ENCODE results near the gene SLC22A3.

Gene SLC22A3

DNA sequence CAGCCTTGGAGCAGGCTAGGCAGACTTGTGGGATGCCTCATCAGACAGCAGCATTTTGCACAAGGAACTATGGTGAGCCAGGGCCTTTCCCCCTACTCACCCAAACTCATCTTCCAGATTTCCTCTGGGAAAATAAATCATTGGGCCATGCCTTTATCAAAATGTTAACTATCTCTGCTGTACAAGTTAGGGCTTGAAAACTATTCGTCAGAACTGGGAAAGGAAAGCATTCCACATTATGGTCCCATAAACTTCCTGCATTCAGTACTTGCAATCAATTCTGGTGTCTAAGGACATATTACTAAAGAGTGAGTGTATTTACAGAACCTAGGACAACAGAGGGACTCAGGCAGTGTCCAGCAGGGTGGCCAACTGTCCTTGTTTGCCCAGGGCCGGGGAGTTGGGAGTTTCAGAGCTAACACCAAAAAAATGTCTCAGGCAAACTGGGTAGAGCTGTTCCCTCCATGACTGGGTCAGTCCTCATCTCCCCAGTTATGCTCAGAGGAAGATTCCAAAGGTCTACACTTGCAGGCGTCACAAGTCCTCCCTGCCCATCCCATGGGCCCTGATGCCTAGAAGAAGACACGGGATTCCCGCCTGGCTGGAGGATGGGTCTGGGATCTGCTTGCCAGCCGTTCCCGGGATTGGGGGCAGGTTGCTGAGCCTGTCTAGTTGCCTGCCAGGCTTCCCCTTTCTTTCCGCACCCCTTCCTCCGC is 72.2 kb downstream of the SLC22A3 start:
- DNase-seq = no peak
- TF ChIP-seq POLR2A (IDR thresholded peaks at IDR 0.05; ENCODE audit: low read length) = no peak
- no peak for TF ChIP-seq GATA1 (IDR thresholded peaks at IDR 0.05; ENCODE audit: low read depth, low read length)

DNA sequence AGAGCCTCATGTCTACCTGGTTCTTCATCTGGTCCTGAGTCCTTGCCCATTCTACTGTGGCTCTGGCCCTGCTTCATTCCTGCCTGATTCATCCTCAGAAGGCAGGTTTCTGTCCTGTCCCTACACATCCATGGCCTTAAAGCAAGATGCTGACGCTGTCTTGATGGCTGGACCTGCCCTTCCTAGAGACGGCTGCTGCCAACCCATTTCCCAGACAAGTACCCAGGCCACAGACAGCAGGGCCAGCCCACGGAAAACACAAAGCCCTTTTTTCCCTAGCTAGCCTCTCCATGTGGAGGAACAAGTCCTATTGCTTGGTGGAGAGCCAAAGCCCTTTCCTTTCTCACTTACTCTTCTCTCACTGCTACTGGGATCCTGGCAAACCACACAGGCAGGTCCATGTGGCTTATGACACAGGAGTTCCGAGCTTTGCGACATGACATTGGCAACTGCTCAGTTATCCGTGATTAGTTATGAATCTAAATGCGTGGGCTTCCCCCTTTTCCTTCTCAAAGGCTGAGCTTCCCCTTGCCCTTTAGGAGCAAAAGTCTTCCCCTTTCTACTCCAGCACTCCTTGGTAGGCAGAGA is 72.9 kb downstream of the SLC22A3 start:
- no peak for DNase-seq
- no peak for TF ChIP-seq POLR2A (IDR thresholded peaks at IDR 0.05; ENCODE audit: low read length)
- TF ChIP-seq GATA1 (IDR thresholded peaks at IDR 0.05; ENCODE audit: low read depth, low read length) = no peak

DNA sequence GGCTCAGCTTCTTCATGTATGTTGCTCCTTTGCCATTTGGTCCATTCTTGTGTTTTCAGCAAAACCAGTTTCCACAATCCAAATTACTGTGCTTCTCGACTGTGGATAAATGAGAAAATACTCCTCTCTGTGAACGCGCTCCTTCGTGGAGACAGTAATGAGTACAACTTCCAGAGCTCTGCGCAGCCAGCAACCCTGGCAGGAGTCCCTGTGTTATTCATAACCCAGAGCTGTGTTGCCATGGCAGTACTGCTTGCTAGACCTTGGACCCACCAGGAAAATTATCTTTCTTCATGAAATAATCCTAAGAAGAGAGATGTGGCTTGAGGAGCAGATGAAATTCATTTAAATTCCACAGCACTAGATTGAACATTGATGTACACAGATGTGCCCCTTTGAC is 73.7 kb downstream of the SLC22A3 start:
- DNase-seq = no peak
- TF ChIP-seq GATA1 (IDR thresholded peaks at IDR 0.05; ENCODE audit: low read depth, low read length) = no peak
- TF ChIP-seq POLR2A (IDR thresholded peaks at IDR 0.05; ENCODE audit: low read length) = no peak

DNA sequence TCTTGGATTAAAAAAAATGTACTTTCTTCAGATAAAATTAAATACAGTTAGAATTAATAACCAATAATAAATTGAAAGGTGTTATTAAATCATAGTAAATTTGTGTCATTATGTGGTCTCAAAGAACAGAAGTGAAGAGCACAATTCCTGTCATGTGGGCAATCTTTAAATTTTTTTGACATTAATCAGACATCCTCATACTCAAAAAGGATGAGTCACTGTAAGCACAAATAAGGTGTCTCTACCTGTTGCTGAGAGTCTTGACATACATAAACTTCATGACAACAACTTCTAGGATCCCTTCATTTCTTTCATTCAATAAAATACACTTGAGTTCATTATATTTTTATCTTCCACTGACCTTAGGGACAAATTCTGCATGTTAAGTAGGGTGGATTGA is 76.1 kb downstream of the SLC22A3 start:
- no peak for DNase-seq
- no peak for TF ChIP-seq GATA1 (IDR thresholded peaks at IDR 0.05; ENCODE audit: low read depth, low read length)
- no peak for TF ChIP-seq POLR2A (IDR thresholded peaks at IDR 0.05; ENCODE audit: low read length)

DNA sequence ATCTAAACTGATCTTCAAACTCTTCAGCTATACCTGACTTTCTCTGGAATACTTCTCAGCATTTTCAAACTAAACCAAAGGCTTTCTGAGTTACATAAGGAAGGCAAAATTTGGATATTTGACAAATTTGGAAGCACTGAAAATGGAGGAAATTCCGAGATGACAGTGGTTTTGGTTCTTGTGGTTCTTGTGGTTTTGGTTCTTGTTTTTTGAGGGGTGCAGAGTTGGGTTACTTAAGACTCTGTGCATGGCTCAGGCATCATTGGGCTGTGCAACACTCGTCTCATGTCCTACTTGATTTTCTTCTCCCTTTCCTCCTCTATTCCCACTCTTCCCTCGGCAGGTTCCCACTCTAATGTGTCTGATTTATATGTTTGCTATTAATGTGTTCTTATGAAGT is 78.0 kb downstream of the SLC22A3 start:
- DNase-seq = no peak
- TF ChIP-seq GATA1 (IDR thresholded peaks at IDR 0.05; ENCODE audit: low read depth, low read length) (no peak), POLR2A (IDR thresholded peaks at IDR 0.05; ENCODE audit: low read length) (no peak)

DNA sequence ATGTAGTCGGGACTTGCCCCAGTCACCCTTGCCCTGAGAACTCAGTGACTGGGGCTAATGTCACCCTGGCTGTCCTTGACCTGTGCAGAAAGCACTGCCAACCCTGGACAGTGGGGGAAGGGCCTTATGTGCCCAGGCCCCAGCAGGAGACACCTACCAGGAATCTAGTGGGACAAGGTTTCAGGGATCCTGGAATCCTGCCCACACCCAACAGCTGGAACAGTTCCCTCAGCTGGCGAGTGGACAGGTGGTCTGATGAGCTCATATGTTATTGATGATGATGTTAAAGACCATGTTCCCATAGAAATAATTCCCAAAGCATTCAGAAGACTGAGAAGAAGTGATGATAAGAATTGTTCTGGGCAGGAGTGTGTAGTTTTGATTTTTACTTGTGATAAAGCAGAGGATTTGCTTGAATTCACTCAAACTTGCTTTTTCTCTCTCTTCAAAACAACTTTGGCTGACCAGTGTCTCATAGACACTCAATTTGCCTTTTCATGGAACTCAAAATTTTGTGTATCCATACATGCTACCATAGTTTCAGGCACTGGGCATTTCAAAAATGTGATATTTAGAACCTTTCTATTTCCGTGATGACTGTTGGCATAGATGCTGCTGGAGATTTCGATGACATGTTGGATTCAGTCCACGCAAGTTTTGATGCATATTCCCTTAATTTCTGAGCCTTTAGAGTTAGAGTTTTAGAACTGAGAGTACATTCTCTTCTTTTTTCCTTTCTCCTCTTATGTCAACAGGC is 79.3 kb downstream of the SLC22A3 start:
- DNase-seq = no peak
- TF ChIP-seq POLR2A (IDR thresholded peaks at IDR 0.05; ENCODE audit: low read length) (no peak), GATA1 (IDR thresholded peaks at IDR 0.05; ENCODE audit: low read depth, low read length) (no peak)

DNA sequence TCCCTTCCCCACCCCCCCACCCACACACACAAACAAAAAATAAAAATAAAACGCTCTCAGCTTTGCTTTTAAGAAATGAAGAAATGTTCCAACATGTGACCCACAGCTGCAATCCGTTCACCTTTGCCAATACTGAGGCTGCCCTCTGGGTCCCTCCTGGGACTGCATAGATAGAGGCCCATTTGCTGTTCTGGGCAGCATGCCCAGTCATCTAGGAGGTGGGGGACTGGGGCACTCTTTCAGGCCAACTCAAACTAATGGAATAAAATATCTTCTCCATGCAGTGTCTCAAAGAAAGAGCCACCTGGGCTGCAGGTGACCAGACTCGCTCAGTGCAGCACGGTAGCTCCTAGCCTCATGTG is 79.9 kb downstream of the SLC22A3 start:
- DNase-seq = no peak
- TF ChIP-seq POLR2A (IDR thresholded peaks at IDR 0.05; ENCODE audit: low read length) (no peak), GATA1 (IDR thresholded peaks at IDR 0.05; ENCODE audit: low read depth, low read length) (no peak)

DNA sequence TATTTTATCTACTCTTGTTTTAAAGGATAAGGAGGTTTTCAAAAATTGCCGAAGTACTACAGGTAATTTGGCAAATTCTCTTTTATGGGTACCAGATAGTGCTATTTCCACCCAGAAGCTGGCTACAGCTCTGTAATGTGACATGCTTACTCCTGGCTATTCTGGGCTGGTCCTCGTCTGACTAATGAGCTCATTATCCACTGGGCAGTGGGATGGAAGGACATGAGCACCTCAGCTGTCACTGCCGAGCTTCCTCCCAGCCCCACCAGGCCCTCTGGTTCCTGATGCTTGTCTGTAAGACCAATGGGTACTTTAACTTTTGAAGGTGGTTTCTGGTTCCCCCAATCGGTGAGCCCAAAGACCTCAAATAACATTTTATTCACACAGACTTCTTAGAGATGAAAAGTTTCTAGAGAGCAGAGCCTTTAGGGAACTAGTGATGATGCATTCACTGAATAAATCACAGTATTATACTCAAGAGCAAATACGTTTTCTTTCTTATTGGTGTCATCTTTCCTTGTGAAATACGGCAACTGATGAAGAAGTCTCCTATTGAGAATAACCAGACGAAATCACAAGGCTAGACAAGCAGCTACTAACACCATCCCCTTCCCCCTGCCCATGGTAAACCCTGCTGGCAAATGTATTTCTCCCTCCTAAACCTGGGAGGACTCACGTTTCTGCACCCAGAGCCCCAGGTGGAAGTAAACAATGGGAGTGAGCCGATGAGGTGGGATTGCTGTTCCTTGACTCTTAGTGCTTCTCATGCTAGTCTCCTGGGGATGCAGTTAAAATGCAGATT is 80.8 kb downstream of the SLC22A3 start:
- TF ChIP-seq GATA1 (IDR thresholded peaks at IDR 0.05; ENCODE audit: low read depth, low read length) = no peak
- TF ChIP-seq POLR2A (IDR thresholded peaks at IDR 0.05; ENCODE audit: low read length) = no peak
- no peak for DNase-seq

DNA sequence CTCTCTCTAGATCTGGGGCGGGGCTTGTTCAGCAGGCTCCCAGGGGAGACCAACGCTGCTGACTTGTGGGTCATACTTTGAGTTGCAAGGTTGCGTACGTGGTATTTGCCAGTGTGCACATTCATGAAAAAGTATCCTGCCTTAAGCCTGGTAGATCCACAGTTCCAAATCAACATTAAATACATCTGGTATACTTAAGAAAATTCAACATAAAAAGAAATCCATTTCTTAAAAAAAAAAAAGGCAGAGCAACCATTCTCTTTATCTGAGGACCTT is 81.4 kb downstream of the SLC22A3 start:
- DNase-seq = no peak
- TF ChIP-seq POLR2A (IDR thresholded peaks at IDR 0.05; ENCODE audit: low read length) = no peak
- no peak for TF ChIP-seq GATA1 (IDR thresholded peaks at IDR 0.05; ENCODE audit: low read depth, low read length)

DNA sequence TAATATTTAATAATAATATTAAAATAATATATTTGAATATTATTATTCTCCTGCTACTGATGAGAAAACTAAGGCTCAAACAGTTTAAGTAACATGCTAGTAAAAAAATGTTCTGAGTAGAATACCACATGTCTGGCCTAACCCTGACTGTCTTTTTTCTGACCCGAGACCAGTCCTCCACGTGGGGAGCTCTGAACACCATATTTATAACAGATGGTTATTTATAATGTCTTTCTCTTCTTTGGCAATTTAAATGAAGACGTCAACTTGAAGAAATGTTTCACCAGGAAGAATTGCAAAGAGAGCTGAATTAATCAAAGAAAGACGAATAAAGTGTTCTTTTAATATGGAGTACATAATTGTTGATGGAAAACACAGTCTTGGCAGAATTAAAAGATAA is 82.0 kb downstream of the SLC22A3 start:
- TF ChIP-seq GATA1 (IDR thresholded peaks at IDR 0.05; ENCODE audit: low read depth, low read length) (no peak), POLR2A (IDR thresholded peaks at IDR 0.05; ENCODE audit: low read length) (no peak)
- DNase-seq = no peak

DNA sequence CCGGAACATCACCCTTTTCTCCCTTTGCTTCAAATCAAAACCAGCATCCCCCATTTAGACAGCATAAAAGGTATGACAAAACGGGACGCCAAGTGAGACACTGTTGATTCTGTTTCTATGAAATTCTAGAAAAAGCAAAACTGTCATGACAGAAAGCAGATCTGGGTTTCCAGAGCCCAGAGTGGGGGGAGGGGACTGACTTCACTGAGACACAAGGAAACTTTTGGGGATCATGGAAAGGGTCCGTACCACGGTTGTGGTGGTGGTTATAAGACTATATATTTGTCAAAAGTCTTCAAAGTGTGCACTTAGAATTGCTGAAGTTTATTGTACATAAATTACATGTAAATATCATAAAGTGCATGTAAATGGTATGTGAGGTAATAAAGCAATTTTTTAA is 82.6 kb downstream of the SLC22A3 start:
- no peak for DNase-seq
- TF ChIP-seq POLR2A (IDR thresholded peaks at IDR 0.05; ENCODE audit: low read length) (no peak), GATA1 (IDR thresholded peaks at IDR 0.05; ENCODE audit: low read depth, low read length) (no peak)

DNA sequence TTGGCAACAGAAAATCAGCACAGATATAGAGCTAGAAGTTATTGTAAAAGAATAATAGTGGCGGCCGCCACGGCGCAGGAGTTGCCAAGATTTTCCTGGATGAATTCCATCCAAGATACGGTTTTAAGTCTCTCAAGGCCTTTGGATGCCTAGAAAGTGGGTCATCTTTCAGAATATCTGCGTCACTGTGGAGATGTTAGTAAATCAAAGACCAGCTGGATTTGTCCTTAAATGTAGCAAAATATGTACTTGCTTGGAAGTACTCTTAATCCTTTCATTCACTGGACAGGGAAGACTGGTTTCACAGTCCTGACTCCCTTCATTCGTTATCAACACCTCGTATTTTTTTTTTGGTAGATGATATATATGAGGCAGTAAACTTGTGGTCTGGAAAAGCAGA is 83.0 kb downstream of the SLC22A3 start:
- no peak for DNase-seq
- TF ChIP-seq GATA1 (IDR thresholded peaks at IDR 0.05; ENCODE audit: low read depth, low read length) (no peak), POLR2A (IDR thresholded peaks at IDR 0.05; ENCODE audit: low read length) (no peak)

DNA sequence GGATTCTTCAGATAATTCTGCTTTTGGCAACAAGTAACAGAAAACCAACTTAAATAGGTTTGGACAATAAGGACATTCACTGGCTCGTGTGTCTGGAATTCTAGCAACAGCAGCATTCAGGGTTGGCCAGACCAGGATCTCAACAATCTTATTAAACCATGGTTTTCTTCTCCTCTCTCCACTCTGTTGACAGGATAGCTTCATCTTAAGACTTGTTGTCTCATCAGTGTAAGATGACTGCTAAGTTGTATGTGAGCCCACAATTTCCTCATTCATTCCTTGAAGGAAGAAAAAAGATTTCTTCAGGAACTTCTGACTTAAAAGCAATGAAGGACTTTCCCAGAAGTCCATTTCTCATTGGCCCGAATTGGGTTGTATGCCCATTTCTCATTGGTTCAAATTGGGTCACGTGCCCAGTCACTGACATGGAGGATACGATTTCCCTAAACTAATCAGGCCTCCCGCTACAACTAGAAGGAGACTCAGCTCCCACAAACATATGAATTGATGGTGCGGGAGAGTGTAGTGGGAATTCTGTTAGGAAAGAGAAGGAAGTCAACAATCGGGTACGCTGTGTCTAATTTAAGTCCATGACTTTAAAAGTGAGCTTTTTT is 83.7 kb downstream of the SLC22A3 start:
- no peak for TF ChIP-seq POLR2A (IDR thresholded peaks at IDR 0.05; ENCODE audit: low read length)
- no peak for DNase-seq

DNA sequence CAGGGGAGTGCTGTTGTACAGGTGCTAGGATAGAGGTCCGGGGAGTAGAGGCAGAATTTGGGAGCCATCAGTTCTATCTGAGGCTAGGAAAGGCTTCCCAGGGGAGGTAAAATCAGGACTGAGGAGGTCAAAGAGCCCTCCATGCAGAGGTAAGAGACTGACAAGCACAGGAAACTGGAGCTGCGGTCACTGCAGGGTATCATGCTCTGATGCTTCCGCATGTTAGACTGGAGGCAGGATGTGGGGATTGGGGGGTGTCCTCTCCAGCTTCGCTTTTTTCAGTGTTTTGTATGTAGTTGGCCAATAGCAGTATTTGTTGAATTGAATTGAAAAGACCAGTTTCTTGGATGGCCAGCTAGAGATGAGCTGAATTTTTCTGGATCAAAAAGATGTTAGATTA is 87.8 kb downstream of the SLC22A3 start:
- TF ChIP-seq POLR2A (IDR thresholded peaks at IDR 0.05; ENCODE audit: low read length) = no peak
- TF ChIP-seq GATA1 (IDR thresholded peaks at IDR 0.05; ENCODE audit: low read depth, low read length) = no peak
- no peak for DNase-seq

All from erythroblast (primary cell).